AG04449 (cell line): ENCODE data around the gene SSB.

Experiments
- CTCF ChIA-PET: fragments of 350-600 bp; formaldehyde crosslinking; extraction: SDS; loops from one replicate; lab custom pipeline; 2021; ENCODE audit warnings: antibody characterized with exemption; lab: Yijun Ruan, JAX
- POLR2A ChIA-PET: fragments of 400-600, 350-600 bp; formaldehyde crosslinking; extraction: SDS; loops from one replicate; lab custom pipeline; 2020; ENCODE audit warnings: antibody characterized with exemption, inconsistent platforms; lab: Yijun Ruan, JAX
- DNase-seq: peaks from one replicate; pipeline ENCODE4 v3.0.0-alpha.2; 2010; ENCODE audit warnings: low read depth, low spot score
- H3K4me3 ChIP-seq: 2 replicates; pipeline ENCODE4 v1.5.1; 2011; ENCODE audit warnings: low read depth, mild to moderate bottlenecking, control low read depth, low read length
- TF ChIP-seq, protein P1 (sequence below): IDR thresholded peaks from one replicate; pipeline ENCODE4 v1.5.1; 2011; ENCODE audit warnings: mild to moderate bottlenecking, moderate library complexity, low read length, control low read depth, inconsistent platforms; ENCODE audit not compliant: insufficient read depth; ENCODE audit errors: missing control alignments

Gene SSB

DNA sequence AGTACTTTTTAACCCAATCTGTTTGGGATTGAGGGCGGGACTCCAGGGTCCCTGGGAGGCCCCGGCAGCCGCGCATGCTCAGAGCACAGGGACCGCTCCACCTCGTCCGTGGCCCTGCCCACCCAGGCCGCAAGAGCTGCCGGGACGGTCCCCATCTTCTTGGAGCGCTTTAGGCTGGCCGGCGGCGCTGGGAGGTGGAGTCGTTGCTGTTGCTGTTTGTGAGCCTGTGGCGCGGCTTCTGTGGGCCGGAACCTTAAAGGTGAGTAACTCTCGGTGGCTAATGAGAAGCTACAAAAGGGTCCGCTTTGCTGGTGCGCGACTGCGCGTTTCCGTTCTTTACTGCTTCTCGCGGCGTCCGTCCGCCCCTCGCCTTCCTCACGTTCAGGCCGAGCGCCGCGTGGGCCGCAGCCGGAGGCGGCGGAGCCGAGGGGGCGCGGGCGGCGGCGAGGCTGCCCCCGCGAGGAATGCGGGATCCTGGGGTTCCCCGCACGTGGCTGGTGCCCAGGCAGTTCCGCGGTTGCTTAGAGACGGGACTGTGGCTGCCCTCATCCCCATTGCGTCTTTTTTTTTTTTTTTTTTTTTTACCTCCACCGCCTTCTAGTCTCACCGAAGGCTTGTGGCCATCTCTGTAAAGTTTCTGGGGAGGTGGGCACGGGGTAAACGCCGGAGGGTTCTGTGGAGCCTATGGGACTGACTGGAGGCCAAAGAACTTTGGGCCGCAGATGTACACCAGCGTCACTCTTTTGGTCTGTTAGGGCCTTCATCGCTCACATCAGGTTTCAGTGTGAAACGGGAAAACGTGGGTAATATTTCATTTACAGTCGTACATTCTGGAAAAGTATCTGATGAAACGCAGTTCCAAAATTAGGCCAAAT lies at the start of gene SSB:
Gene SSB (plus strand): TSS at position 154 of the 875 bp plus-strand sequence. CDS start 2,090 bp downstream, outside the sequence.
- peak within 1 kb of the TSS; percentile 83 for H3K4me3 ChIP-seq
- ChIA-PET CTCF (interaction anchor here (0.8 kb wide), 1 partner anchor 12 kb away, joined by 3 read pairs; no protein-coding TSS in a partner anchor), POLR2A (interaction anchor here (0.8 to 1.2 kb wide), 5 partner anchors 10 to 319 kb away, joined by 3 to 7 read pairs (median 4); partner anchors contain the start of gene UBR3)
- no peak for DNase-seq
- TF ChIP-seq, protein P1, sequence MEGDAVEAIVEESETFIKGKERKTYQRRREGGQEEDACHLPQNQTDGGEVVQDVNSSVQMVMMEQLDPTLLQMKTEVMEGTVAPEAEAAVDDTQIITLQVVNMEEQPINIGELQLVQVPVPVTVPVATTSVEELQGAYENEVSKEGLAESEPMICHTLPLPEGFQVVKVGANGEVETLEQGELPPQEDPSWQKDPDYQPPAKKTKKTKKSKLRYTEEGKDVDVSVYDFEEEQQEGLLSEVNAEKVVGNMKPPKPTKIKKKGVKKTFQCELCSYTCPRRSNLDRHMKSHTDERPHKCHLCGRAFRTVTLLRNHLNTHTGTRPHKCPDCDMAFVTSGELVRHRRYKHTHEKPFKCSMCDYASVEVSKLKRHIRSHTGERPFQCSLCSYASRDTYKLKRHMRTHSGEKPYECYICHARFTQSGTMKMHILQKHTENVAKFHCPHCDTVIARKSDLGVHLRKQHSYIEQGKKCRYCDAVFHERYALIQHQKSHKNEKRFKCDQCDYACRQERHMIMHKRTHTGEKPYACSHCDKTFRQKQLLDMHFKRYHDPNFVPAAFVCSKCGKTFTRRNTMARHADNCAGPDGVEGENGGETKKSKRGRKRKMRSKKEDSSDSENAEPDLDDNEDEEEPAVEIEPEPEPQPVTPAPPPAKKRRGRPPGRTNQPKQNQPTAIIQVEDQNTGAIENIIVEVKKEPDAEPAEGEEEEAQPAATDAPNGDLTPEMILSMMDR: no peak

DNA sequence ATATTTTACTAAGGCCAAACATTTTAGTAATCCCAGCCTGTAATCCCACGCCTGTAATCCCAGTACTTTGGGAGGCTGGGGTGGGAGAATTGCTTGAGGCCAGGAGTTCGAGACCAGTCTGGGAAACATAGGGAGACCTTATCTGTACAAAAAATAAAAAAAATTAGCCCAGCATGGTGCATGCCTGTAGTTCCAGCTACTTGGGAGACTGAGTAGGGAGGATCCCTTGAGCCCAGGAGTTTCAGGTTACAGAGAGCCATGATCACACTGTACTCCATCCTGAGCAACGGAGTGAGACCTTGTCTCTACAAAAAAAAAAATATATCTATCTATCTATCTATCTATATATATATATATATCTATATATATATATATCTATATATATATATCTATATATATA lies 45.9 kb upstream of the SSB start:
- no peak overlapping the region for H3K4me3 ChIP-seq
- POLR2A ChIA-PET: no interaction called here
- DNase-seq: no peak
- TF ChIP-seq, protein P1: no peak
- CTCF ChIA-PET: no interaction called here

DNA sequence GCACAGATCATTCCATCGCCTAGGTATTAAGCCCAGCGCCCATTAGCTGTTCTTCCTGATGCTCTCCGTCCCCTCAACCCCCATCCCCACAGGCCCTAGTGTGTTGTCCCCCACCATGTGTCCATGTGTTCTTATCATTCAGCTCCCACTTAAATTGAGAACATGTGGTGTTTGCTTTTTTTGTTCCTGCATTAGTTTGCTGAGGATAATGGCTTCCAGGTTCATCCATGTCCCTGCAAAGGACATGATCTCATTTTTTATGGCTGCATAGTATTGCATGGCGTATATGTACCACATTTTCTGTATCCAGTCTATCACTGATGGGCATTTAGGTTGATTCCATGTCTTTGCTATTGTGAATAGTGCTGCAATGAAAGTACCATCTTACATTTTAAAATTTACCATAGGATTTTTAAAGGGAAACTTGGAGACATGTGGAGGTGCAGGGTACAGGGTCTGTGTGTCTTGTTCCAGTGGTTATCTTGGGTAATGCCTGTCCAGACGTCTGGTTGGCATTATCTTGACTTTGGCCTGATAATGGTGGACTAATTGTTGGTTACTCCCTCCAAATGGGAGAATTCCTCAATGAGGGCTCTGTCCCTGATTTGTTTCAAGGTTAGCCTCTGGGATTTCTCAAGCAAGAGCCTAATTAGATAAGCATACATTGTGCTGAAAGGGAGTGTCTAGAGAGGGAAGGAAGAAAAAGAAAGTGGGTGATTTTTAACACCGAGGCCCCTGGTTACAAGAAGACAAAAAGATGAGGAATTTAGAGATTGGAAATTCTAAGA lies 43.4 kb upstream of the SSB start:
- CTCF ChIA-PET: no interaction called here
- DNase-seq: no peak
- TF ChIP-seq, protein P1: no peak
- H3K4me3 ChIP-seq: no peak overlapping the region
- POLR2A ChIA-PET: no interaction called here

DNA sequence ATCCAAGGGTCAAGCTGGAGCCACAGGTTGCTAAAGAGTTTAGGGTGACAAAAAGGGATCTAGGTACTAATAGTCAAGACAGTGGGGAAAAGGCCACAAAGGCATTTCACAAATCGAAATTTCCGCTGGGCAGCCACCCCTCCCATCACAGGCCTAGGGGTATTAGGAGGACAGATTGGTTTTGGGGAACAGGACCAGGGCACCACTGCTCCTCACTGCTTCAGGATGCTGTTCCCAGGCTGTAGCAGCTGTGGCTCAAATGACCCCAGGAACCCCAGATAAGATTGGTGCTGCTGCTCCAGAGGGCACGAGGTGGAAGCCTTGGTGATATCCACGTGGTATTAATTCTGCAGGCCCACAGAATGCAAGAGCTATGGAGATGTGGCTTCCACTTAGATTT lies 42.3 kb upstream of the SSB start:
- no peak overlapping the region for H3K4me3 ChIP-seq
- DNase-seq: no peak
- ChIA-PET POLR2A (no interaction called here), CTCF (no interaction called here)
- TF ChIP-seq, protein P1: no peak

DNA sequence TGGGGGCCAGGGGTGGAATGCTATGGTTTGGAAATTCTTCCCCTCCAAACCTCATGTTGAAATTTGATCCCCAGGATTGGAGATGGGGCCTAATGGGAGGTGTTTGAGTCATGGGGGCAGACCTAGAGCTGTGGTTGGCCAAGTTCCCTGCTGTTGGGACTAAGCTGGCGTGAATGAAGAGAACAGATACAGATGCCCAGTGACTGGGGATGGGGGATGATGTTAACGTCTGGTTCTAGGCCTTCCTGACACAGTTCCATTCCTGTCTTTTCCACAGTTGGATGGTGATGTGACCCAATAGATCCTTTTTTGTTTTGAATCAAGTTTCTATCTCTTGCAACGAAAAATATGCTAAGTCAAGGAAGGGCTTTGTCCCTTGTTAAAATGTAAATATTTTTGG lies 41.3 kb upstream of the SSB start:
- ChIA-PET POLR2A (no interaction called here), CTCF (no interaction called here)
- no peak for DNase-seq
- H3K4me3 ChIP-seq: no peak overlapping the region
- TF ChIP-seq, protein P1: no peak

DNA sequence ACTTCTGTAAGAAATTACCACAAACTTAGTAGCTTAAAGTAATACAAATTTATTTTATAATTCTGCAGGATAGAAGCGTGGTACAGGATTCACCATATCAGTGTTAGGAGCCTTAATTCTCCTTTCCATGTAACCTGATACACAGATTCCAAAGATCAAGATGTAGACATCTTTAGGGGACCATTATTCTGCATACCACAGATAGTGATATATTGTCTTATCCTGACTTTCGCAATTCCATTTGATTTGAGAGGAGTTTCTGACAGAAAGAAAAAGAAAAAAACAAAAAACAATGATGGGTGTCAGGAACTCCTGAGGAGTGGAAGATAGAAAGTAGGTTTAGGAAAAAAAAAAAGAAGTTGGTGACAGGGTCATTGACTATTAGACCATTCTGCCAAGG lies 40.9 kb upstream of the SSB start:
- POLR2A ChIA-PET: no interaction called here

More for the DNA sequence above, 40.9 kb upstream of the SSB start:
- CTCF ChIA-PET: no interaction called here
- TF ChIP-seq, protein P1: no peak
- no peak for DNase-seq
- no peak overlapping the region for H3K4me3 ChIP-seq
